ENCODE measurements around the gene CXorf66.
A peak's percentile ranks its signal among the peaks of the same experiment; 100 is the strongest.
"Not testable (repeated sequence)": the region's sequence is repeated elsewhere in the genome, so short reads cannot be mapped to it uniquely, and the experiment has no call there.

CXorf66 gene, protein sequence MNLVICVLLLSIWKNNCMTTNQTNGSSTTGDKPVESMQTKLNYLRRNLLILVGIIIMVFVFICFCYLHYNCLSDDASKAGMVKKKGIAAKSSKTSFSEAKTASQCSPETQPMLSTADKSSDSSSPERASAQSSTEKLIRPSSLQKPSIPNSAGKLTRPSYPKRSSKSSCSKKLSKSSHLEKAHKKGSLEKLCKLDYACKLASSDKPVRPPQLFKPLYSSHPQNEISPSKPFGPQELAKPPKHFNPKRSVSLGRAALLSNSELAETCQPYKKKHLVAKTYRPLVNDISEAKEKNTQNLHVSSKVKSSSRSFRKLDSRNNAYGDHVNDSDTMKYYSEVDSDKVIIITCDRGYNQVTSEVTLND

GRCh38 chrX:139965421-139965820 lies at the start of gene CXorf66:
TSS of gene CXorf66 (minus strand) at chrX:139965521. CDS start at chrX:139965496, 25 bp downstream.
- no peak for DNase-seq

DNA sequence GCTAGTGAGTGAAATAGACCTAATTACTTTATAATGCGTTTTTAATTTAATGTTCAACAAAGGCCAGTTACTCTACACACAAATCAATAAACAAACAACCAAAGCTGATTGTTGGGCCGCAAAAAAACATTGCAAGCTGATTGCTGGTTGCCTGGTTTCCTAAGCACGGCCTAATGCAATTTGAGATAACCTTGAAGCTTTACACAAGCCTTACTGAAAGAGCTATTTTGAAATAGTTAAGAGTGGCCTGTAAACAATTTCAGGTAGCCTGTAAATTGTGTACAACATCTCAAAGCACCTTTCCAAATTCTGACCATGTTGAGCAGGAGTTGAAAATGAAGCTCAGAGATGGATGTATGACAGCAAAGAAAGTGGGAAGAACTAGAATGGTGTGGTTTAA lies 17.5 kb upstream of the CXorf66 start:
- no peak for DNase-seq

GRCh38 chrX:139974471-139974870 lies 9.2 kb upstream of the CXorf66 start:
- DNase-seq: no peak

DNA sequence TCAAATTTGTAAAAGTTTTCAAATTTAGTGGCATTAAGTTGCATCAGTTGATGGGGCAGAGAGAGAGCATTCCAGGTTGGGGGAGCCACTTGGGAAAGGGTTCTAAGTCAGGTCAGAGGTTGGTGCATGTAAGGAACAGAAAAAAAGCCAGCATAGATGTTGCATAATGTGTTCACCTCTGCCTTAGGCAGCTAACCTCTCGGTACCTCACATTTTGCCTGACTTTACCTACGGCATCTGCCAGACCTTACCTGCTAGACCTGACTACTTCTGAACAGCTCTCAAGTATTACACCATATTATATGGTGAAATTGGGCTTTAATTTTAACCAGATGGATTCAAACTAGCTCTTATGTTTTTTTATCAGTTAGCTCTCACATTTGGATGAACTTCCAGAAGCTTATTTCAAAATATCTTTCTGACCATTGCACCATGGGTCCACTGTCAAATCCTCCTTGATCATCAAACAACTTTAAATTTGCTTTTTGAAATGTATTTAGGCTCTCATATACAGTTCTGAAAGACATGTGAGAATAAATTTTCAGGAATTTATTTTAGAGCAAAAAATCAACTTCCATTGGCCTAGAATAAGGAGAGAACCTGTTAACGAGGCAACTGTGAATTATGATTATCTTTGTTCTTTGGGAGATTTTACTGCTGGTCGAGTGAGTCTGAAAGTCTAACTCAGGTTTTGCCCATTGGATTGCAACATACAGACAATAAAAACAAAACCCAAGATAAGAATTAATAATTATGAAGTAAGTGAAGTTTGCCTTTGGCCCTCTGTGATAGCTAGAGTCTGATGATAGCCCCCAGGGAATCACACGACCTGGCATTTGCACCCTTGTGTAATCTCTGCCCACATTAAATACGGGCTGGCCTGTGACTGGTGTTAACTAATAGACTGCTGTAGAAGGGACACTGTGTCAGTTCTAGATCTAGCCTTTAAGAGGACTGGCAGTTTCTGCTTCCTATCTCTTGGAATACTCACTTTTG lies 7.6 kb upstream of the CXorf66 start:
- DNase-seq: no peak

GRCh38 chrX:139972113-139972512 lies 6.8 kb upstream of the CXorf66 start:
- DNase-seq: no peak

- DNase-seq: no peak
Observed at GRCh38 chrX:139971394-139971749, 6.1 kb upstream of the CXorf66 start.

DNA sequence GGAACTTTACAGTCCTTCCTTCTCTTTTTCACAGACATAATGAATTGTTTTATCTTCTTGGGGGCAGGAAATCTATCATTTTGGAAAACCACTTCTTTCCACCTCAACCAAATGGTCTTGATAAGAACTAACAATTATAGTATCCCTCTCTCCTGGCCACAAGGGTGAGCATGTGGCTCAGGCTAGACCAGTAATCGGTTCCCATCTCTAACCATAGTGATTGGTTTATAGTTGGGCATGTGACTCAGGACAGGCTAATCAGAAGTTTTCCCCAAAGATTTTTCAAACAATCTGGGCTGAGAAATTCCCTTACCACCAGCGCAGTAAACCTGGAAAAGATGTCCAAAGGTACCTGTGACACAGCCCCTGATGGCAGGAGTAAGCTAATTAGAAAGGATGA lies 4.0 kb upstream of the CXorf66 start:
- no peak for DNase-seq

DNA sequence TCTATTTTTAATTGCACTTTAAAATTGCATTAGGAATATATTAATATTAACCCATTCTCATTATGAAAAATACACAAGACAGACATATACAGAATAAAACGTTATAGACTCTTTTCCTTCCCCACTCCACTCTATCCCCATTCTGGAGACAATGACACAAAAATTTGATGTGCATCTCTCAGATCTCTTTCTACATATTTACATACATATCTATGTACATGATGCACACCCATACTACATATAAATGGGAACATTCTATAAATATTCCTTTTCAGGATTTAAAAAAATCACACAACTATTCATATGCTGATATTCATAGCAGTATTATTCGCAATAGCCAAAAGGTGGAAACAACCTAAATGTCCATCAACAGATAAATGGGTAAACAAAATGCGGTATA lies 2.4 kb upstream of the CXorf66 start:
- no peak for DNase-seq

GRCh38 chrX:139967300-139967699 lies 2.0 kb upstream of the CXorf66 start:
- DNase-seq: no peak

- DNase-seq: not testable (repeated sequence)
Observed at GRCh38 chrX:139966159-139966558, 838 bp upstream of the CXorf66 start.

DNA sequence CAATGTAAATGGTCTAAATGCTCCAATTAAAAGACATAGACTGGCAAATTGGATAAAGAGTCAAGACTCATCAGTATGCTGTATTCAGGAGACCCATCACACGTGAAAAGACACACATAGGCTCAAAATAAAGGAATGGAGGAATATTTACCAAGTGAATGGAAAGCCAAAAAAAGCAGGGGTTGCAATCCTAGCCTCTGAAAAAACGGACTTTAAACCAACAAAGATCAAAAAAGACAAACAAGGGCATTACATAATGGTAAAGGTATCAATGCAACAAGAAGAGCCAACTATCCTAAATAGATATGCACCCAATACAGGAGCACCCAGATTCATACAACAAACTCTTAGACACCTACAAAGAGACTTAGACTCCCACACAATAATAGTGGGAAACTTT lies 4.2 kb downstream of the CXorf66 start:
- not testable (repeated sequence) for DNase-seq

DNA sequence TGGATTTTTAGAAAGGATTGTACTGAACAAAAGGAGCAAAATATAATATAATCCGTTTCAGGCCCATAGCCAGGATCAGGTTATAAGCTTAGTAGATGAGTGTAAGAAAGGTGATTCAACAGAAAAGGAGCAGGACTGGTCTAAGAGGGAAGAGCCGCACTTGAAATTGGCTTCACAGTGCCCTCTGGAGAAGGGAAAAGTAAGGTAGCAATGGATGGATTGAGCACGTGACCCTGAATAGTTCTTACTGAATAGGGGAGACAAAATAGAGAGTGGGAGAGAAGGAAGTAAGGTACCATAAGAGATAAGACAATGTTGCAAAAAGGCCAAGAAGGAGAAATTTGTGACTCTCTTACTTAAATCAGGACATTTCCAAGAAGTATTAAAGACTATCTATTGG lies 15.6 kb downstream of the CXorf66 start:
- no peak for DNase-seq

DNA sequence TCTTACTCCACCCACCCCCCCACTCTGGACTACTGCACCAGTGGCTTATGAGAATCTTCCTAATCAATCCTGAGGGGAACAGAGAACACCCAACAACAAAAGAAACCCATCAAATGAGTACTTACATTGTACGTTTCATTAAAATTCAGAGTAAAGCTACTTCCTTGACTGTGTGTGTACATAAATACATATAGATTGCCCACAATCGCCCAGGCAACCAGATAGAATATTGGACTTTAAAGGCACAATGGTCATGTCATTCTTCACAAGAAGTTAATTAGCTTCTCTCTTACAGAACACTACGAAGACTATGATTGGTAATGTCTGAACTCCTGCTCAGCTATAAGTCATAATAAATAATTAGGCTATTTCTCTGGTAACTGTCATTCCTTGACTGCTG lies 20.2 kb downstream of the CXorf66 start:
- DNase-seq: no peak

DNA sequence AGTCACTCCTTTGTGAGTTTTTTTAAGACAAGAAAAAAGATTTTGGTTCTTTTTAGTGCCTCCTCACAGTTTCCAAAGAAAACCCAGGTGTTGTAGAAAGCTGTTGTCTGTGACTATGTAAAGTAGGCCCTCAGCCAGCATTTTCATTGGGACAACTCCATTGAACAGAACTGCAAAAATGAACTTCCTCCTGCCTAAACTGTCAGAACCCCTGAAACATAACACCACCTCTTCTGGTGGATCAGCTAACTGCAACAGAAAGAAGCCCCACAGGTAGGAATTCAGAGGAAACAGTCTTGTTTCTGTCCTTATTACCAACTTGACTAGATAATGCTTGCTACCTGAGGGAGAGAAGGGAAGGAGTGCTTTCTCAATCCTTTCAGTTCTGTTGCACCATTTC lies 29.1 kb downstream of the CXorf66 start:
- no peak for DNase-seq

DNA sequence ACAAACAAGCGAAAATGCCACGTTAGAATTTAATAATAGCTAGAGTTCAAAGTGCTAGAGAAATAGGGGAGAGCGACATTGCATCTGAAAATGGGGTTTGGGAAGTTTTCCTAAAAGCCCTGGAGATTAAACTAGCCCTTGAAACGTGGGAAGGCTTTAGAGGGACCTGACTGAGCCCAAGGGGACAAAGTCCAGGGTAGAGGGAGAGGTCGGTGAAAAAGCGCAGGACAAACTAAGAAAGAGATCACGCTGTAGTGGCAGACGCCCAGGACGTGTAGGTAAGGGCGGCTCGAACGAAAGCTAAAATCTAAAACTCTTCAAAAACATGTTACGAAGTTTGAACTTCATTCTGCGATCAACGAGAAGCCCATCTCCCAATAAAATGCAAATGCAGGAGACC lies 31.4 kb downstream of the CXorf66 start:
- DNase-seq: no peak

DNA sequence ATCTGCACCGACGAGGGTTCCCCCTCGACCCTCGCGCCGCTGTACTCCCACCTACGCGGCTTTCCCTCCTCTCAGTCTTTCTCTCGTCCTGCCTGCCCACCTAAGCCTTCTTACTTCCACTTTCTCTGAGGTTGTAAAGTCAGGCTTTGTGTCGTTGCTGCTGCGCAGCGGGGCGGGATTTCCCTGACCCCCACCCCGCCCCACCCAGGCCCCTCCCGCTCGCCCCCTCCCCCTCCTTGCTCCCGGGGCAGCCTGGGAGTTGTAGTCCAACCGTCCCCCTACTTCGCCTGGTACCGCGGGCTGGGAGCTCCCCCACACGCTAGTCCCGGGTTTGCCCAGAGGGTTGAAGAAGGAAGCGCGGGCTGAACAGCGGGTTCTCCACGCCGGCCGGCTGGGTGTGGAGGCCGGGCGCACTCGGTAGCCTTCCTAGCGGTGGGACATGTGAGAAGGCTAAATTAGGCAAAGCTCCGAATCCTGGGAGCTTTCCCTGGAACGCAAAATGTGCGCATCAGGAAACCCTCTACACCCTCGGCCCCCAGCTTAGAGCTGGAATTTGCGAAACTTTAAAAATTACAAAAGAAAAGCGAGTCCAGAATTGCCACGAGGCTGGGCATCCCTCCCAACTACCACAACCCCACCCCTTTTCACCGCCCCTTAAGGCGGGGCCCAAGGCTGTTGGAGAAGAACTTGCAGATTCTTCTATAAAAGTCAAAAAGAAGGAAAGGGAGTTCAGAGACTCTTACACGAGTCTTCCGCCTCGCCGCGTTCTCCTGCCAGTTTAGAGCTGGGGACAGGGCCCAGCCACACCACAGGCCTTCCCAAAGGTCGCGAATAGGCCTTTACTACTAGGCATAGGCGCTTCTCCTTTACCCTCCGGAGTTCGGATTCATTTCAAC lies 32.2 kb downstream of the CXorf66 start, which contains the start of gene ATP11C:
TSS of gene ATP11C (minus strand) at position 153 of the 896 bp plus-strand sequence. CDS start 1,011 bp downstream, outside the sequence.
- peak; percentile 56 to 64 (median 60) for DNase-seq

DNA sequence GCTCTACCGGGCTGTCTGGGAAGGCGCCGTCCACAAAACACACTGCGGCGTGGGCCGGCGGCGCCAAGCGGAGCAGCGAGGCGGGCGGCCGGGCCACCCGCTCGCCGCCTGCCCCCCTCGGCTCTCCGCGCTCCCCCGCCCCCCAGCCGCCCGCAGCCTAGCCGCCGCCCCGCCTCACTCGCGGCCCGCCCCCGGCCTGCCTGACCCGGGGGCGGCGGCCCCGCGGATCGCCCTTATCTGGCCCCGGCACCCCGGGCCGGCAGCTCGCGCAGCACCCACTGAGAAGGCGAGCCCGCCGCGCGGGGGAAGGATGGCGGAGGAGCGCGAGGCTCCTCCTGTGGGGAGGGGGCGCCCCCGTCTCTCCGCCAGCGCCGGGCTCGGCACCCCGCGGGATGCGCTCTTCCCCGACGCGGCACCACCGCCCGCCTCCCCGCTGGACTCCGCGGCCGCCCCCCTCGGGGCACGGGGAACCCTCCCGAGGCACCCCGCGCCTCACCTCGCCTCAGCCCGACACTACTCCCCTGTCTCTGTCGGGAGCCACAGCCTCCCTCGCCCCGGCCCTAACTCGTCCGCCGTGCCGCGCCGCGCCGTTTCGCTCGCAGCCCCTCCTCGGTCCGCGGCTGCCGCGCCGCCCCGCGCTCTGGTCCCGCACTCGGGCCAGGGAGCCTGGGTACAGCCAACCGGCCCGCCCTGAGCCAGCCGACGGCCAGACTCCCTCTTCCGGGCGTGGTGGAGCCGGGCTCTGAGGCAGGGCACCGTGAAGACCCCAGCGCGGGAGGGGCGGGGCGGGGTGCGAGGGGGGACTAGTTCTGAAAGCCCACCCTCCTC lies 33.0 kb downstream of the CXorf66 start:
- peak; percentile 22 to 36 (median 30) for DNase-seq

DNA sequence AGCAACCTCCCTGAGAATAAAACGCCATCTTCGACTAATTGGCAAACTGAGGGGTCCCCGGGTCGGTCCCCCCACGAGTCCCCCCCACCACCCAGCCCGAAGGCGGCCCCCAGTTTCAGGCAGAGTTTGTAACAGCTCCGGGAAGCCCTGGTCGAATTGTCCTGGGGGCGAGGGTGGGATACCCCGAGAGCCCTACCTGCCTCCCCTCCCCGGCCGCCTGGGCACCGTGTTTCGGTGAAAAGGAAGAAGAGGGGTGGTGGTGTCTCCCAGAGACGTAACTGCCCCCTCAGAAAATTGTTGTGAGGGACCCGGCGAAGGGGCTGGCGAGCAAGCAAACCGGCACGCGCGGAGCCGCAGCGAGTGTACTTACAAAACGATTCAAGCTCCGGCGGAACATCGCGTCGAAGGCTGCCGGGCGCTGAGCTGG lies 33.7 kb downstream of the CXorf66 start:
- peak in 3 of 4 experiments; percentile 5 to 16 (median 8) for DNase-seq

DNA sequence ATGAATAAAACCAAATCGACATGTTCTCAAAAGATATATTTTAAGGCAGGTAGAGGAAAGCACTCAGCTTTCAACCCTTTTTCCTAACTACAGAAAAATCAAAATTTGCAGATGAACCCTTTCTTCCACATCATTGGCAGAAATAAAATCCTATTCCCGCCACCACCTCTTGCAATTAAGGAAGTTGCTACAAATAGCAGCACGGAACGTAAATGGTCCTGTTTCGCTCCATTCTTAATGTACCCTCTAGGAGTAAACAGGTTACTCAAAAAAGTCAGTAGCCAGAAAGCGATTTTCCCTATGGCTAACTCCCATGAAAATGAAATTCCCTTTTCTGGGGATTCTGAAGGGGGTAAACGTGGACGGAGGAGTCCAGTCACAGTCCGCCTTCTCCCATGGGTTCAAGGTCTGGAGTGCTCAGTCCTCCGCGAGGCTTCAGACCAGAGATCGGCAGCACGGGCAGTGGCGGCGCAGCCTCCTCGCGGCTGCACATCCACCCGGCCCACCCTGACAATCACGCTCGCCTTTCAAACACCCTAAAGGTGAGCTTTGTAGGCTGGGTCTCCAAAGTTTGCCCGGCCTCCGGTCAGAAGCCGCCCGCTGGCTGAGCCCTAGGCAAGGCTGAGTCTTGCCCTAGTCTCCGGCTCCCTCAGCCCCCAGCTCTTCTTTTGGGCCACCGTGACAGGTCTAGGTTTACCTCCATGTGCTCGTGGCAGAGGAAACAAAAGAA lies 34.2 kb downstream of the CXorf66 start:
- no peak for DNase-seq

GRCh38 chrX:139930401-139930800 lies 34.9 kb downstream of the CXorf66 start:
- DNase-seq: no peak

- no peak for DNase-seq
Observed at GRCh38 chrX:139929876-139930275, 35.4 kb downstream of the CXorf66 start.

Data from activated CD4-positive, CD25-positive, alpha-beta regulatory T cell (primary cell).